Endothelial cell of umbilical vein (primary cell): ENCODE results near the gene FBXW11. TPM values are rescaled to one million over a fixed set of nuclear protein-coding genes. Genes with fewer than 3 reads are reported as not detected.

Experiments used
- BruUV-seq: library from RNA; stranded (reverse); fragments of 400-500 nt; replicated peaks from 2 replicates; lab custom pipeline; 2021; lab: Mats Ljungman, UMichigan
- CTCF ChIA-PET: fragments of 300-600, 350-600 bp; sonication (Branson Sonifier 250); formaldehyde crosslinking; loops from one replicate; lab custom pipeline; 2021; ENCODE audit warnings: antibody characterized with exemption, inconsistent platforms; lab: Charles Lee
- POLR2A ChIA-PET: fragments of 300-600, 350-600 bp; sonication (Branson Sonifier 250); formaldehyde crosslinking; loops from one replicate; lab custom pipeline; 2021; ENCODE audit warnings: antibody characterized with exemption, inconsistent platforms; lab: Charles Lee
- DNase-seq: peaks from one replicate; pipeline ENCODE4 v3.0.0-alpha.2; 2011; ENCODE audit warnings: low read depth, low spot score
- FAIRE-seq: peaks from 2 replicates; lab custom pipeline; 2011; peaks lifted over from hg19 to GRCh38; lab: Jason Lieb, UNC
- H2AFZ ChIP-seq: 2 replicates; pipeline ENCODE4 v1.6.0; 2012; ENCODE audit warnings: low read depth, low read length, control low read depth, inconsistent platforms
- H3K27ac ChIP-seq: 2 replicates; pipeline ENCODE4 v1.5.1; 2011; ENCODE audit warnings: low read depth, mild to moderate bottlenecking, control low read depth, low read length, moderate library complexity; ENCODE audit not compliant: insufficient read depth
- H3K27me3 ChIP-seq, 2 experiments: 2 replicates each; pipeline versions ENCODE4 v1.6.0 to v1.6.1; 2011; ENCODE audit warnings: low read length in 2 of 2, mixed read lengths in 1 of 2; ENCODE audit not compliant: control insufficient read depth in 2 of 2, insufficient read depth in 2 of 2
- H3K36me3 ChIP-seq, 2 experiments: 2 replicates in 1 of 2; 3 replicates in 1 of 2; pipeline ENCODE4 v1.5.1; 2011; ENCODE audit warnings: low read length in 2 of 2, mild to moderate bottlenecking in 1 of 2, moderate library complexity in 1 of 2; ENCODE audit not compliant: control insufficient read depth in 2 of 2, insufficient read depth in 2 of 2; ENCODE audit errors: extremely low read depth in 1 of 2
- H3K4me1 ChIP-seq: 3 replicates; pipeline ENCODE4 v1.5.1; 2011; ENCODE audit warnings: mild to moderate bottlenecking, low read length; ENCODE audit not compliant: control insufficient read depth, insufficient read depth; ENCODE audit errors: extremely low read depth
- H3K4me2 ChIP-seq: 2 replicates; pipeline ENCODE4 v1.6.1; 2011; ENCODE audit warnings: low read length, control low read depth, mixed read lengths; ENCODE audit not compliant: insufficient read depth
- H3K4me3 ChIP-seq, 3 experiments: fragments of 200-600 bp in 1 of 3; sonication (generic), shearing (Covaris generic) in 1 of 3; replicated peaks in 1 of 3; 2 replicates each; pipeline ENCODE4 v1.5.1; 2011 to 2016; ENCODE audit warnings: control low read depth in 3 of 3, low read length in 3 of 3, mild to moderate bottlenecking in 2 of 3, inconsistent platforms in 1 of 3, low read depth in 1 of 3, moderate library complexity in 1 of 3; ENCODE audit not compliant: insufficient read depth in 1 of 3
- H3K79me2 ChIP-seq: 2 replicates; pipeline ENCODE4 v1.6.0; 2012; ENCODE audit warnings: low read length, inconsistent platforms; ENCODE audit not compliant: control insufficient read depth, insufficient read depth
- H3K9ac ChIP-seq: replicated peaks from 2 replicates; pipeline ENCODE3; 2011; ENCODE audit warnings: low read length, control low read depth; ENCODE audit not compliant: insufficient read depth; ENCODE audit errors: extremely low read depth
- H3K9me1 ChIP-seq: replicated peaks from 3 replicates; pipeline ENCODE4 v1.6.0; 2011; ENCODE audit warnings: mild to moderate bottlenecking, low read length; ENCODE audit not compliant: control insufficient read depth, insufficient read depth; ENCODE audit errors: extremely low read depth
- H3K9me3 ChIP-seq: replicated peaks from 2 replicates; pipeline ENCODE4 v1.5.1; 2012; ENCODE audit warnings: low read length, inconsistent platforms; ENCODE audit not compliant: control insufficient read depth, insufficient read depth
- H4K20me1 ChIP-seq: replicated peaks from 2 replicates; pipeline ENCODE3; 2011; ENCODE audit warnings: mild to moderate bottlenecking, low read length; ENCODE audit not compliant: control insufficient read depth, insufficient read depth; ENCODE audit errors: extremely low read depth
- EZH2 ChIP-seq: IDR thresholded peaks from 2 replicates; pipeline ENCODE4 v1.6.1; 2012; ENCODE audit warnings: borderline replicate concordance, low read depth, mild to moderate bottlenecking, moderate library complexity, low read length, inconsistent platforms; ENCODE audit not compliant: severe bottlenecking
- FOS ChIP-seq: IDR thresholded peaks from 2 replicates; pipeline ENCODE4 v1.6.1; 2011; ENCODE audit warnings: mild to moderate bottlenecking, low read length, moderate library complexity, borderline replicate concordance; ENCODE audit not compliant: insufficient read depth
- GATA2 ChIP-seq: IDR thresholded peaks from 2 replicates; pipeline ENCODE4 v1.7.0; 2011; ENCODE audit warnings: low read depth, mild to moderate bottlenecking, moderate library complexity, mixed read lengths, low read length; ENCODE audit not compliant: insufficient read length, insufficient read depth
- JUN ChIP-seq: IDR thresholded peaks from 2 replicates; pipeline ENCODE4 v1.6.1; 2011; ENCODE audit warnings: borderline replicate concordance, low read depth; ENCODE audit not compliant: insufficient read length, insufficient read depth
- MYC ChIP-seq: IDR thresholded peaks from one replicate; pipeline ENCODE4 v1.6.1; 2011; ENCODE audit warnings: mild to moderate bottlenecking, low read depth, low read length
- POLR2A ChIP-seq: IDR thresholded peaks from 2 replicates; pipeline ENCODE4 v1.6.1; 2012; ENCODE audit warnings: low read depth, mild to moderate bottlenecking, control low read depth, low read length
- POLR2AphosphoS5 ChIP-seq: IDR thresholded peaks from 2 replicates; pipeline ENCODE4 v1.6.1; 2012; ENCODE audit warnings: low read depth, mild to moderate bottlenecking, control low read depth, low read length, moderate library complexity; ENCODE audit not compliant: insufficient read depth
- dilution Hi-C: fragments of 300-500 bp; cut with MboI; formaldehyde crosslinking; loops from one replicate; pipeline ENCODE4 v1.15.0; 2019; ENCODE audit warnings: low sequenced_read_pairs; ENCODE audit not compliant: extremely low pct_ligation_motif_present
- intact Hi-C: fragments of 100-400 bp; cut with micrococcal nuclease; formaldehyde crosslinking; loops from one replicate; pipeline ENCODE4 v1.10.0; 2022
- polyA plus RNA-seq, 4 experiments: library from polyadenylated mRNA; depleted of rRNA in 3 of 4; stranded (reverse) in 3 of 4; unstranded in 1 of 4; fragments of >200 nt; gene quantifications; 2 replicates each; pipeline versions ENCODE4 v1.2.1 to v1.2.3, GENCODE V29; 2011 to 2012; ENCODE audit warnings: missing spikeins in 1 of 4
- total RNA-seq: library from RNA; stranded (reverse); gene quantifications from 2 replicates; pipeline ENCODE4 v1.2.3, GENCODE V29; 2021
- TF ChIP-seq, protein P1 (sequence below), 2 donors: IDR thresholded peaks; 1 replicate in 1 of 2; 2 replicates in 1 of 2; pipeline ENCODE4 v1.5.1; 2011; ENCODE audit warnings: low read length in 2 of 2, mild to moderate bottlenecking in 2 of 2, moderate library complexity in 2 of 2, control low read depth in 1 of 2, inconsistent platforms in 1 of 2, low read depth in 1 of 2; ENCODE audit not compliant: insufficient read depth in 1 of 2; ENCODE audit errors: extremely low read depth in 1 of 2
- TF ChIP-seq, protein P2 (sequence below): IDR thresholded peaks from 2 replicates; pipeline ENCODE4 v1.6.1; 2011; ENCODE audit not compliant: insufficient read depth, insufficient read length

The FBXW11 gene
- total and polyA plus RNA-seq, 2 donors (not counting 3 experiments of a cell fraction or from before 2014, with no cell fraction given): 30.7 to 44.7 TPM

DNA sequence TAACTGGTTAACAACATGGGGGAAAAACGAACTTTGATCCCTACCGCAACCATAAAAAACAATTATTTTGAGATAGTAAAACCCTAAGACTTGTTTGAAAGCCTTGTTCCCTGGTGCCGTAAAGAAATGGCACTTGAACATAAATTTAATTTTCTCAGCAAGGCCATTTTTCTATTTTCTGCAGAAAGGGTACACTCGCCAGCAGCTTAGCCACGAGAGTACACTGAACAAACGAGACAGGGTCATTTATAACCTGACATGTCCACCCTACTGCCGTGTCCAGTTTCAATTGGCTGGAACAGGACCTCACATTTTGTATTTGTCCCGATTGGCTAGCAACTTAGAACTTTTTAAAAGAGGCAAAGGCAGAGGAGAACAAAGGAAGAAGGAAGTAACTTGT is 26.8 kb downstream of the FBXW11 start:
- peaks cover 4% of the 10 kb centered on the region for H4K20me1 ChIP-seq
- POLR2A ChIA-PET: no interaction called here
- peaks cover 2% of the 10 kb centered on the region for H3K9me3 ChIP-seq
- no peak for FAIRE-seq
- no peak overlapping the region for H3K27ac ChIP-seq
- no peak overlapping the region for H3K4me2 ChIP-seq
- no peak overlapping the region for H3K9ac ChIP-seq
- peaks cover 89% of the 10 kb centered on the region for H3K79me2 ChIP-seq
- no peaks in the 10 kb centered on the region for H3K27me3 ChIP-seq
- intact Hi-C loops: no loop called here
- TF ChIP-seq GATA2: no peak
- TF ChIP-seq, protein P1, sequence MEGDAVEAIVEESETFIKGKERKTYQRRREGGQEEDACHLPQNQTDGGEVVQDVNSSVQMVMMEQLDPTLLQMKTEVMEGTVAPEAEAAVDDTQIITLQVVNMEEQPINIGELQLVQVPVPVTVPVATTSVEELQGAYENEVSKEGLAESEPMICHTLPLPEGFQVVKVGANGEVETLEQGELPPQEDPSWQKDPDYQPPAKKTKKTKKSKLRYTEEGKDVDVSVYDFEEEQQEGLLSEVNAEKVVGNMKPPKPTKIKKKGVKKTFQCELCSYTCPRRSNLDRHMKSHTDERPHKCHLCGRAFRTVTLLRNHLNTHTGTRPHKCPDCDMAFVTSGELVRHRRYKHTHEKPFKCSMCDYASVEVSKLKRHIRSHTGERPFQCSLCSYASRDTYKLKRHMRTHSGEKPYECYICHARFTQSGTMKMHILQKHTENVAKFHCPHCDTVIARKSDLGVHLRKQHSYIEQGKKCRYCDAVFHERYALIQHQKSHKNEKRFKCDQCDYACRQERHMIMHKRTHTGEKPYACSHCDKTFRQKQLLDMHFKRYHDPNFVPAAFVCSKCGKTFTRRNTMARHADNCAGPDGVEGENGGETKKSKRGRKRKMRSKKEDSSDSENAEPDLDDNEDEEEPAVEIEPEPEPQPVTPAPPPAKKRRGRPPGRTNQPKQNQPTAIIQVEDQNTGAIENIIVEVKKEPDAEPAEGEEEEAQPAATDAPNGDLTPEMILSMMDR (IDR thresholded peaks at IDR 0.05; ENCODE audit: extremely low read depth in 1 of 2, insufficient read depth in 1 of 2, low read depth in 1 of 2, low read length in 2 of 2): no peak
- TF ChIP-seq POLR2AphosphoS5: no peak
- TF ChIP-seq EZH2: no peak
- no peak for TF ChIP-seq POLR2A
- TF ChIP-seq FOS: no peak
- no peak for TF ChIP-seq JUN
- no peak for TF ChIP-seq MYC
- TF ChIP-seq, protein P2, sequence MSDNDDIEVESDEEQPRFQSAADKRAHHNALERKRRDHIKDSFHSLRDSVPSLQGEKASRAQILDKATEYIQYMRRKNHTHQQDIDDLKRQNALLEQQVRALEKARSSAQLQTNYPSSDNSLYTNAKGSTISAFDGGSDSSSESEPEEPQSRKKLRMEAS: no peak
- peaks cover 5% of the 10 kb centered on the region for H3K4me1 ChIP-seq
- BruUV-seq: no TSS peak
- H3K36me3 ChIP-seq: no peaks in the 10 kb centered on the region
- no peak overlapping the region for H2AFZ ChIP-seq
- no peaks in the 10 kb centered on the region for H3K9me1 ChIP-seq
- CTCF ChIA-PET: no interaction called here
- dilution Hi-C loops: no loop called here
- no peak for DNase-seq
- no peak overlapping the region for H3K4me3 ChIP-seq
